H1 (cell line): ENCODE data around the gene SP5. TPM values are rescaled to one million over a fixed set of nuclear protein-coding genes. Genes with fewer than 3 reads are reported as not detected.

Experiments
- CTCF ChIA-PET: fragments of 300-600 bp; sonication (Branson Sonifier 250); formaldehyde crosslinking; loops from one replicate; lab custom pipeline; 2021; ENCODE audit not compliant: partially characterized antibody; lab: Charles Lee
- POLR2A ChIA-PET: fragments of 300-600 bp; sonication (Branson Sonifier 250); formaldehyde crosslinking; loops from one replicate; lab custom pipeline; 2021; ENCODE audit warnings: inconsistent platforms; ENCODE audit not compliant: partially characterized antibody; lab: Charles Lee
- DNase-seq, 2 experiments: peaks; one replicate each; pipeline versions ENCODE4 v3.0.0 to v3.0.0-alpha.2; 2010 to 2022; ENCODE audit warnings: low spot score in 2 of 2, low read depth in 1 of 2, mixed read lengths in 1 of 2
- FAIRE-seq: peaks from 2 replicates; lab custom pipeline; 2011; peaks lifted over from hg19 to GRCh38; lab: Jason Lieb, UNC
- H2AFZ ChIP-seq: 2 replicates; pipeline ENCODE4 v1.8.1; 2012; ENCODE audit warnings: low read length, inconsistent platforms
- H2AK5ac ChIP-seq: 2 replicates; pipeline ENCODE4 v1.6.1; 2013; ENCODE audit warnings: low read depth, low read length
- H2BK120ac ChIP-seq: replicated peaks from 2 replicates; pipeline ENCODE3; 2013; ENCODE audit warnings: low read depth, low read length, inconsistent platforms
- H2BK12ac ChIP-seq: 2 replicates; pipeline ENCODE4 v1.6.1; 2013; ENCODE audit warnings: low read depth, low read length
- H2BK15ac ChIP-seq: 2 replicates; pipeline ENCODE4 v1.6.1; 2013; ENCODE audit warnings: low read length
- H2BK20ac ChIP-seq: 2 replicates; pipeline ENCODE4 v1.6.1; 2013; ENCODE audit warnings: low read length
- H2BK5ac ChIP-seq: 2 replicates; pipeline ENCODE4 v1.6.1; 2013; ENCODE audit warnings: low read depth, low read length
- H3K14ac ChIP-seq: 2 replicates; pipeline ENCODE4 v1.6.1; 2013; ENCODE audit warnings: inconsistent platforms; ENCODE audit not compliant: insufficient read length
- H3K18ac ChIP-seq: 2 replicates; pipeline ENCODE4 v1.6.1; 2013; ENCODE audit warnings: low read length; ENCODE audit errors: extremely low read depth
- H3K23ac ChIP-seq: 2 replicates; pipeline ENCODE4 v1.6.1; 2013; ENCODE audit warnings: inconsistent platforms; ENCODE audit not compliant: insufficient read length
- H3K23me2 ChIP-seq: 2 replicates; pipeline ENCODE4 v1.6.1; 2013; ENCODE audit warnings: low read depth, low read length
- H3K27ac ChIP-seq: 2 replicates; pipeline ENCODE4 v1.6.1; 2011; ENCODE audit warnings: low read depth, low read length, inconsistent platforms
- H3K27me3 ChIP-seq, 4 experiments: replicated peaks in 1 of 4; 1 replicate in 1 of 4; 2 replicates in 3 of 4; pipeline versions ENCODE4 v1.6.1 to v1.8.1; 2011 to 2013; ENCODE audit warnings: low read length in 3 of 4, mild to moderate bottlenecking in 3 of 4, inconsistent platforms in 2 of 4, mixed read lengths in 2 of 4, moderate library complexity in 1 of 4; ENCODE audit not compliant: control insufficient read depth in 3 of 4, insufficient read depth in 3 of 4; ENCODE audit errors: extremely low read depth in 1 of 4
- H3K36me3 ChIP-seq, 4 experiments: 2 replicates each; pipeline versions ENCODE4 v1.6.1 to v1.8.1; 2011 to 2013; ENCODE audit warnings: mild to moderate bottlenecking in 4 of 4, low read length in 3 of 4, moderate library complexity in 2 of 4, control low read depth in 1 of 4, inconsistent platforms in 1 of 4; ENCODE audit not compliant: insufficient read depth in 4 of 4, control insufficient read depth in 2 of 4
- H3K4ac ChIP-seq: replicated peaks from 2 replicates; pipeline ENCODE3; 2013; ENCODE audit warnings: low read length, low read depth, mixed read lengths, inconsistent platforms; ENCODE audit not compliant: insufficient read length
- H3K4me1 ChIP-seq, 4 experiments: replicated peaks in 1 of 4; 1 replicate in 1 of 4; 2 replicates in 3 of 4; pipeline versions ENCODE4 v1.6.1 to v1.8.1; 2011 to 2013; ENCODE audit warnings: low read length in 3 of 4, inconsistent platforms in 2 of 4, mixed read lengths in 1 of 4; ENCODE audit not compliant: insufficient read depth in 4 of 4, control insufficient read depth in 3 of 4
- H3K4me2 ChIP-seq, 2 experiments: 2 replicates each; pipeline versions ENCODE4 v1.6.1 to v1.8.1; 2011 to 2013; ENCODE audit warnings: low read depth in 2 of 2, low read length in 2 of 2, control low read depth in 1 of 2, inconsistent platforms in 1 of 2, mild to moderate bottlenecking in 1 of 2; ENCODE audit not compliant: insufficient read depth in 1 of 2
- H3K4me3 ChIP-seq, 4 experiments: fragments of 200-600, 300-600 bp in 1 of 4; sonication (generic), shearing (Covaris generic), sonication (Bioruptor Twin) in 1 of 4; 2 replicates each; pipeline versions ENCODE4 v1.5.1 to v1.8.1; 2011 to 2016; ENCODE audit warnings: low read length in 4 of 4, low read depth in 3 of 4, control low read depth in 2 of 4, inconsistent platforms in 2 of 4, mild to moderate bottlenecking in 2 of 4, mixed read lengths in 1 of 4, moderate library complexity in 1 of 4; ENCODE audit not compliant: insufficient read depth in 2 of 4; ENCODE audit errors: extremely low read depth in 1 of 4
- H3K56ac ChIP-seq: replicated peaks from 2 replicates; pipeline ENCODE3; 2013; ENCODE audit warnings: low read depth, mild to moderate bottlenecking, mixed read lengths, low read length, inconsistent platforms; ENCODE audit not compliant: insufficient read length
- H3K79me1 ChIP-seq: 2 replicates; pipeline ENCODE4 v1.6.1; 2013; ENCODE audit warnings: low read depth, low read length, control low read depth
- H3K79me2 ChIP-seq, 2 experiments: 2 replicates each; pipeline versions ENCODE4 v1.6.1 to v1.8.1; 2012 to 2013; ENCODE audit warnings: low read length in 2 of 2, mild to moderate bottlenecking in 2 of 2, inconsistent platforms in 1 of 2; ENCODE audit not compliant: insufficient read depth in 2 of 2, control insufficient read depth in 1 of 2
- H3K9ac ChIP-seq, 4 experiments: replicated peaks in 1 of 4; 1 replicate in 1 of 4; 2 replicates in 3 of 4; pipeline versions ENCODE4 v1.6.1 to v1.8.1; 2011 to 2013; ENCODE audit warnings: low read depth in 3 of 4, low read length in 3 of 4, control low read depth in 2 of 4, mild to moderate bottlenecking in 2 of 4, moderate library complexity in 2 of 4, inconsistent platforms in 1 of 4; ENCODE audit errors: extremely low read depth in 1 of 4
- H3K9me3 ChIP-seq, 2 experiments: 2 replicates each; pipeline versions ENCODE4 v1.6.1 to v1.8.1; 2012 to 2013; ENCODE audit warnings: mild to moderate bottlenecking in 2 of 2, moderate library complexity in 2 of 2, control low read depth in 1 of 2, inconsistent platforms in 1 of 2, low read depth in 1 of 2, low read length in 1 of 2, mixed read lengths in 1 of 2; ENCODE audit not compliant: insufficient read depth in 2 of 2
- H4K20me1 ChIP-seq, 2 experiments: replicated peaks in 1 of 2; 2 replicates each; pipeline versions ENCODE3 to v1.8.1; 2011 to 2013; ENCODE audit warnings: inconsistent platforms in 2 of 2, low read length in 2 of 2, mild to moderate bottlenecking in 1 of 2; ENCODE audit not compliant: insufficient read depth in 2 of 2, control insufficient read depth in 1 of 2
- H4K5ac ChIP-seq: 2 replicates; pipeline ENCODE4 v1.6.1; 2013; ENCODE audit warnings: low read length, low read depth, mixed read lengths, inconsistent platforms; ENCODE audit not compliant: insufficient read length
- H4K8ac ChIP-seq: 2 replicates; pipeline ENCODE4 v1.8.0; 2013; ENCODE audit warnings: mild to moderate bottlenecking, moderate library complexity, low read length, inconsistent platforms; ENCODE audit not compliant: insufficient read depth; ENCODE audit errors: extremely low read depth
- H4K91ac ChIP-seq: replicated peaks from 2 replicates; pipeline ENCODE3; 2013; ENCODE audit warnings: low read length, mixed read lengths, inconsistent platforms; ENCODE audit not compliant: insufficient read length
- BACH1 ChIP-seq: IDR thresholded peaks from 2 replicates; pipeline ENCODE4 v1.6.1; 2012; ENCODE audit warnings: low read length, improper control_type of control experiment
- CEBPB ChIP-seq: IDR thresholded peaks from 2 replicates; pipeline ENCODE4 v1.6.1; 2012; ENCODE audit warnings: low read depth, low read length
- CTCF ChIP-seq, 3 experiments: IDR thresholded peaks; 1 replicate in 2 of 3; 2 replicates in 1 of 3; pipeline versions ENCODE4 v1.5.1 to v1.6.1; 2011; ENCODE audit warnings: low read length in 3 of 3, mild to moderate bottlenecking in 3 of 3, inconsistent platforms in 2 of 3, low read depth in 1 of 3, moderate library complexity in 1 of 3; ENCODE audit not compliant: insufficient read depth in 1 of 3; ENCODE audit errors: control extremely low read depth in 1 of 3
- JUND ChIP-seq: IDR thresholded peaks from 2 replicates; pipeline ENCODE4 v1.6.1; 2011; ENCODE audit warnings: mild to moderate bottlenecking, improper control_type of control experiment, low read length
- PHF8 ChIP-seq: fragments of 200-600 bp; sonication (generic); conservative IDR thresholded peaks from 2 replicates; pipeline ENCODE4 v1.7.1; 2012; ENCODE audit warnings: low read depth, mild to moderate bottlenecking, inconsistent platforms, low read length, moderate library complexity
- POLR2AphosphoS5 ChIP-seq: IDR thresholded peaks from 2 replicates; pipeline ENCODE4 v1.6.1; 2011; ENCODE audit warnings: low read depth, low read length
- RXRA ChIP-seq: IDR thresholded peaks from 2 replicates; pipeline ENCODE4 v1.6.1; 2011; ENCODE audit warnings: low read depth, mild to moderate bottlenecking, low read length, moderate library complexity; ENCODE audit not compliant: insufficient read depth
- SIN3A ChIP-seq, 2 experiments: IDR thresholded peaks in 1 of 2; conservative IDR thresholded peaks in 1 of 2; 2 replicates each; pipeline ENCODE4 v1.6.1; 2011 to 2012; ENCODE audit warnings: low read length in 2 of 2, improper control_type of control experiment in 1 of 2, low read depth in 1 of 2, mild to moderate bottlenecking in 1 of 2
- SP1 ChIP-seq: IDR thresholded peaks from 2 replicates; pipeline ENCODE4 v1.6.1; 2011; ENCODE audit warnings: low read depth, low read length
- SP2 ChIP-seq: IDR thresholded peaks from 2 replicates; pipeline ENCODE4 v1.6.1; 2012; ENCODE audit warnings: mild to moderate bottlenecking, low read length, inconsistent platforms
- SRF ChIP-seq: IDR thresholded peaks from 2 replicates; pipeline ENCODE4 v1.6.1; 2011; ENCODE audit warnings: mild to moderate bottlenecking, low read depth, low read length, moderate library complexity
- ZNF274 ChIP-seq: IDR thresholded peaks from 2 replicates; pipeline ENCODE4 v1.7.0; 2012; ENCODE audit warnings: low read length, borderline replicate concordance; ENCODE audit errors: extremely low read depth
- WGBS, 2 experiments: shearing (Covaris generic) in 1 of 2; methylation state at CpG; one replicate each; pipeline versions ENCODE4 v1.1.6 to v1.1.7; 2013 to 2015; ENCODE audit warnings: low lambda C conversion rate in 2 of 2, mixed read lengths in 2 of 2, inconsistent platforms in 1 of 2, low coverage in 1 of 2, missing lambda C conversion rate in 1 of 2; ENCODE audit not compliant: insufficient replicate concordance in 2 of 2, insufficient coverage in 1 of 2, insufficient read length in 1 of 2; ENCODE audit errors: extremely low coverage in 1 of 2, missing lambda C conversion rate in 1 of 2; 5-methylcytosine and 5-hydroxymethylcytosine counted together
- polyA plus RNA-seq, 7 experiments: library from polyadenylated mRNA; depleted of rRNA in 3 of 7; stranded (reverse) in 5 of 7; unstranded in 2 of 7; fragments of >200 nt in 5 of 7; fragments of 200-250 nt in 2 of 7; gene quantifications; 1 replicate in 5 of 7; 2 replicates in 1 of 7; 4 replicates in 1 of 7; pipeline versions ENCODE4 v1.2.1 to v1.2.3, GENCODE V29; 2011 to 2013; ENCODE audit warnings: missing spikeins in 2 of 7, mixed read lengths in 2 of 7
- total RNA-seq: library from RNA; stranded (reverse); fragmentation: NEBNext Ultra II Directional; extraction: Animal tissue kit (Norgen Biotek cat#: 25700); gene quantifications from 2 replicates; pipeline ENCODE4 v1.2.1, GENCODE V29; 2021

SP5 gene
- total and polyA plus RNA-seq, 2 of the 8 experiments (the other 6 are each of a cell fraction or from before 2014, with no cell fraction given): 0.17 TPM; not detected in 1

GRCh38 chr2:170739507-170740046, 24.4 kb downstream of the SP5 start:
- Histone ChIP-seq H3K4me2 (no peak overlapping the region), H3K4me1 (no peaks in the 10 kb centered on the region), H3K9ac (no peak overlapping the region), H4K5ac (no peak overlapping the region), H3K18ac (no peak overlapping the region), H2AK5ac (no peak overlapping the region), H3K23ac (no peak overlapping the region), H4K8ac (no peak overlapping the region), H2BK5ac (no peak overlapping the region), H3K4ac (no peak overlapping the region), H4K20me1 (no peaks in the 10 kb centered on the region), H2BK12ac (no peak overlapping the region), H3K27me3 (no peaks in the 10 kb centered on the region), H3K23me2 (no peaks in the 10 kb centered on the region; the same call in 1 of the 2 replicates), H3K14ac (no peak overlapping the region), H2BK15ac (no peak overlapping the region), H3K4me3 (no peak overlapping the region), H3K56ac (no peak overlapping the region), H3K79me1 (no peaks in the 10 kb centered on the region), H2BK120ac (no peak overlapping the region), H3K27ac (no peak overlapping the region), H3K36me3 (no peaks in the 10 kb centered on the region), H2AFZ (no peak overlapping the region), H4K91ac (no peak overlapping the region), H2BK20ac (no peak overlapping the region), H3K9me3 (no peaks in the 10 kb centered on the region), H3K79me2 (no peaks in the 10 kb centered on the region)
- FAIRE-seq (no peak), DNase-seq (no peak)
- CTCF ChIA-PET: interaction anchor here (0.8 to 3.7 kb wide), 7 partner anchors 9 to 378 kb away, joined by 3 to 14 read pairs (median 5); no protein-coding TSS in a partner anchor
- 89% methylated on average over 3 of the region's 3 CpGs; no CpG with 5 or more reads in 1 of the 2 experiments for WGBS, 2 experiments
- POLR2A ChIA-PET: no interaction called here
- TF ChIP-seq BACH1 (no peak), ZNF274 (no peak), SP1 (no peak), JUND (no peak), PHF8 (no peak), CEBPB (no peak), POLR2AphosphoS5 (no peak), SIN3A (conservative IDR thresholded peaks at IDR 0.05 in 1 of 2, IDR thresholded peaks at IDR 0.05 in 1 of 2; ENCODE audit: low read depth in 1 of 2, low read length in 2 of 2) (no peak), RXRA (no peak), SRF (no peak), CTCF (IDR thresholded peaks at IDR 0.05; ENCODE audit: control extremely low read depth in 1 of 3, insufficient read depth in 1 of 3, low read depth in 1 of 3, low read length in 3 of 3) (no peak), SP2 (no peak)
